Brain microvascular endothelial cell (primary cell): ENCODE data around the gene TNFRSF1A.

Experiments used
- DNase-seq: peaks from one replicate; pipeline ENCODE4 v3.0.0-alpha.2; 2020
- H3K27ac ChIP-seq: fragments of 250-450 bp; sonication (Bioruptor Pico); 2 replicates; pipeline ENCODE4 v1.5.1; 2020; ENCODE audit warnings: mild to moderate bottlenecking, moderate library complexity
- H3K27me3 ChIP-seq: fragments of 250-450 bp; sonication (Bioruptor Pico); replicated peaks from 2 replicates; pipeline ENCODE4 v1.5.1; 2020; ENCODE audit warnings: mild to moderate bottlenecking
- H3K36me3 ChIP-seq: fragments of 250-450 bp; sonication (Bioruptor Pico); replicated peaks from 2 replicates; pipeline ENCODE4 v1.5.1; 2020; ENCODE audit warnings: mild to moderate bottlenecking
- H3K4me3 ChIP-seq: 2 replicates; pipeline ENCODE4 v1.5.1; 2011; ENCODE audit warnings: low read depth, mild to moderate bottlenecking, control low read depth, low read length, moderate library complexity
- in situ Hi-C: cut with HindIII; loops from 2 replicates; pipeline ENCODE4 v1.10.0; 2017; ENCODE audit warnings: low sequenced_read_pairs, low pct_ligation_motif_present
- TF ChIP-seq, protein P1 (sequence below): IDR thresholded peaks from 2 replicates; pipeline ENCODE4 v1.5.1; 2011; ENCODE audit warnings: low read depth, mild to moderate bottlenecking, moderate library complexity, low read length, control low read depth, inconsistent platforms; ENCODE audit errors: missing control alignments

Gene TNFRSF1A

DNA sequence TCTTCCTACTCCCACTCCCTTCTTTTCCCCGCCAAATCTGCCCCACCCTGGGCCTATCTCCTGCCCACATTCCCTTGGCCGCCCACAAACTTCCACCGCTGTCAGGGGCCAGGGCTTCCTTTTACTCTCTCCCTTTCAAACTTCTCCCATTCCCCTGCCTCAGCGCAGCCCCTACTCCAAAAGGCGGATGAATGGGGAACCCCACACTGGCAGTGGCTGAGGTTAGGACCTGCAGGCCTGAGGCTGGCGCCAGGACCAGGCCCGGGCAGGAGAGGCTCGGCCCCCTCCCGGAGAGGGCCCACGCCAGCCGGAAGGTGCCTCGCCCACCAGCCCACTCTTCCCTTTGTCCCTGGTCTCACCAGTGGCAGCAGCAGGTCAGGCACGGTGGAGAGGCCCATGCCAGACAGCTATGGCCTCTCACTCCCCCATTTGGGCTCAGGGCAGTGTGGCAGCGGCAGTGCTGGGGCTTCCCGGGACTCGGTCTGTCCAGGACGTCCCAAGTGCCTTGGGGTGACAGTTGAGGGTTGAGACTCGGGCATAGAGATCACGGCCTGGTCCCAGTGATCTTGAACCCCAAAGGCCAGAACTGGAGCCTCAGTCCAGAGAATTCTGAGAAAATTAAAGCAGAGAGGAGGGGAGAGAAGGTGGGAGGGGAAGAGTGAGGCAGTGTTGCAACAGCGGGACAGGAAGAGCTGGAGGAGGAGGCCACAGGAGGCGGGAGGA lies at the start of gene TNFRSF1A:
Gene TNFRSF1A, minus strand, starts transcription at position 660 of the 723 bp plus-strand sequence. Its CDS starts 262 bp downstream, at position 398.
- in situ Hi-C loops: no loop called here
- TF ChIP-seq, protein P1, sequence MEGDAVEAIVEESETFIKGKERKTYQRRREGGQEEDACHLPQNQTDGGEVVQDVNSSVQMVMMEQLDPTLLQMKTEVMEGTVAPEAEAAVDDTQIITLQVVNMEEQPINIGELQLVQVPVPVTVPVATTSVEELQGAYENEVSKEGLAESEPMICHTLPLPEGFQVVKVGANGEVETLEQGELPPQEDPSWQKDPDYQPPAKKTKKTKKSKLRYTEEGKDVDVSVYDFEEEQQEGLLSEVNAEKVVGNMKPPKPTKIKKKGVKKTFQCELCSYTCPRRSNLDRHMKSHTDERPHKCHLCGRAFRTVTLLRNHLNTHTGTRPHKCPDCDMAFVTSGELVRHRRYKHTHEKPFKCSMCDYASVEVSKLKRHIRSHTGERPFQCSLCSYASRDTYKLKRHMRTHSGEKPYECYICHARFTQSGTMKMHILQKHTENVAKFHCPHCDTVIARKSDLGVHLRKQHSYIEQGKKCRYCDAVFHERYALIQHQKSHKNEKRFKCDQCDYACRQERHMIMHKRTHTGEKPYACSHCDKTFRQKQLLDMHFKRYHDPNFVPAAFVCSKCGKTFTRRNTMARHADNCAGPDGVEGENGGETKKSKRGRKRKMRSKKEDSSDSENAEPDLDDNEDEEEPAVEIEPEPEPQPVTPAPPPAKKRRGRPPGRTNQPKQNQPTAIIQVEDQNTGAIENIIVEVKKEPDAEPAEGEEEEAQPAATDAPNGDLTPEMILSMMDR: no peak
- Histone ChIP-seq H3K27me3 (no peaks in the 10 kb centered on the region), H3K36me3 (peaks cover 5% of the 10 kb centered on the region), H3K4me3 (peak within 1 kb of the TSS; percentile 100), H3K27ac (peak within 1 kb of the TSS; percentile 92)
- DNase-seq: peak; percentile 77

DNA sequence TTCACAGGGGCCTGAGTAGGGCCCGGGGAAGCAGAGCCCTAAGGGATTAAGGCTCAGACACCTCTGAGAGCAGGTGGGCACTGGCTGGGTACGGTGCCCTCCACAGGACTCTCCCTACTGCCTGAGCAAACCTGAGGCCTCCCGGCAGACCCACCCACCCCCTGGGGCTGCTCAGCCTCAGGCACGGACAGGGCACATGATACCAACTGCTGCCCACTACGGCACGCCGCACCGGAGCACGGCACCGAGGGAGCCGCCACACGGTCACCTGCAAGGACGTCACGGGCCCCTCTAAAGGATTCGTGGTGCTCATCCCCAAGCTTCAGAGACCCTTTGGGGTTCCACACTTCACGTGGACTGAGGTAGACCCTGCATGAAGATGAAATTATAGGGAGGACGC lies 49.1 kb upstream of the TNFRSF1A start:
- Histone ChIP-seq H3K27ac (no peak overlapping the region), H3K4me3 (no peak overlapping the region), H3K27me3 (no peaks in the 10 kb centered on the region), H3K36me3 (peaks cover 32% of the 10 kb centered on the region)
- TF ChIP-seq, protein P1: no peak
- in situ Hi-C loops: no loop called here
- DNase-seq: no peak

DNA sequence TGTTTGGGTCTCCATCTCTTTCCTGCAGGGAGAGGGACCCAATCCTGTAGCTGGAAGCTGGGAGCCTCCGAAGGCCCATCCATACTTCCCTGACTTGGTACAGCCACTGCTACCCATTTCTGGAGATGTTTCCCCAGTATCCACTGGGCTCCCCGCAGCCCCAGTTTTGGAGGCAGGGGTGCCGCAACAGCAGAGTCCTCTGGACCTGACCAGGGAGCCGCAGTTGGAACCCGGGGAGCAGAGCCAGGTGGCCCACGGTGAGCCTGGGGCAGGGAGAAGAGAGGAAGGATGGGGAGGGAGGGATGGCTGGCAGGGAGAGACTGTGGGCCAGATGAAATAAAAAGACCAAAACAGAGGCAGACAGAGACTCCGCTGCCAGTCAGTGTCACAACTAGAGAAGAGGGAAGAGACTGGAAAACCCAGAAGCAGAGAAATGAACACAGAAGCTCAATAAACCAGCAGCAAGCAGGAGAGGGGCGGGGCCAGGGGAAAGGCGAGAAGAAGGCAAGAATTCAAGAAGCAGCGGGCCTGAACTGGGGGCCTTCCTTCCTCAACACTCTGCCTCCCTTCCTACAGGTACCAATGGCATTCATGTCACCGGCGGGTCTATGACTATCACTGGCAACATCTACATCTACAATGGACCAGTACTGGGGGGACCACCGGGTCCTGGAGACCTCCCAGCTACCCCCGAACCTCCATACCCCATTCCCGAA lies 48.4 kb upstream of the TNFRSF1A start:
- DNase-seq: no peak
- no peak overlapping the region for H3K27ac ChIP-seq
- H3K4me3 ChIP-seq: no peak overlapping the region
- in situ Hi-C loops: no loop called here
- H3K36me3 ChIP-seq: peaks cover 34% of the 10 kb centered on the region
- H3K27me3 ChIP-seq: no peaks in the 10 kb centered on the region
- TF ChIP-seq, protein P1: no peak

DNA sequence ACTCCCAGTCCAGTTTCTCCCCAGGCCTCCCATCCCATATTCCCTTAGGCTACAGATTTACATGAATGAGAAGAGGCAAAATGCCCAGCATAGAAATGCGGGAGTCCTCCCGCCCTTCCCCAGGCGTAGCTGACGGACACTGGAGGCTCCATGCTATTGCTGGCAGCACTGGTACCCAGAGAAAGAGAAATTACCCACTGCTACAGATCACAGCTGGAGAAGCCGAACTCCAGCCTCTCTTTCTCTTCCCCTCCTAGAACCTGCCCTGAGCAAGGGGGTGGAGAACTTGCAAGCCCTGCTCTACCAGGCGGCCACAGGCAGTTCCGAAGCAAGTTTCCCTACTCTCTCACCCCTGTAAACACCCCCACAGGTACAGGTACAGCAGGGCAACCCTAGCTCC lies 45.7 kb upstream of the TNFRSF1A start:
- H3K36me3 ChIP-seq: peaks cover 34% of the 10 kb centered on the region
- DNase-seq: no peak

DNA sequence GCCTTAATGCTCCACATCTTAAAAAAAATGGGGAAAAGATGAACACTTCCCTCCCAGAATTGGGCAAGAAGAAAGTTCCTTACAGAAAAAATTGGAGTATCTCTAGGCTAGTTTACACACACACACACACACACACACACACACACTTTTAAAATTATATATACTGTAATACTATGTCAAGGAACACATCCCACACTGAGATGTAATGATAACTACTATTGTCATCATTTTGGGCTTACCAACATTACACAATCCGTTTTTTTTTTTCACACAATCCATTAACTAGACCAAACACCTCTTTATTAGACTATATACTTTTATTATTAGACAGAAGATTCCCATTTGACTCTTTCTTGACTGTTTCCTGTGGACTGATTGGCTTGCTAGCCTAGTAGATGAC lies 44.6 kb upstream of the TNFRSF1A start:
- H3K27ac ChIP-seq: no peak overlapping the region
- DNase-seq: no peak
- in situ Hi-C loops: no loop called here
- no peak overlapping the region for H3K4me3 ChIP-seq
- H3K27me3 ChIP-seq: no peaks in the 10 kb centered on the region
- peaks cover 28% of the 10 kb centered on the region for H3K36me3 ChIP-seq
- TF ChIP-seq, protein P1: no peak

More for the DNA sequence above, 45.7 kb upstream of the TNFRSF1A start:
- TF ChIP-seq, protein P1: no peak
- in situ Hi-C loops: no loop called here
- Histone ChIP-seq H3K27ac (no peak overlapping the region), H3K27me3 (no peaks in the 10 kb centered on the region), H3K4me3 (no peak overlapping the region)
